ENCODE results near the gene ZBED4.

The ZBED4 gene

GRCh38 chr22:49906799-49907290 lies 53.2 kb downstream of the ZBED4 start:
- DNase-seq = no peak

- DNase-seq = no peak
These were observed 54.2 kb downstream of the ZBED4 start for GRCh38 chr22:49907807-49908206.

- DNase-seq = no peak
These were observed 56.0 kb downstream of the ZBED4 start for GRCh38 chr22:49909476-49910205.

GRCh38 chr22:49910229-49911155 lies 56.8 kb downstream of the ZBED4 start:
- DNase-seq = no peak

- DNase-seq = no peak
These were observed 58.4 kb downstream of the ZBED4 start for GRCh38 chr22:49911881-49912625.

- no peak for DNase-seq
These were observed 59.4 kb downstream of the ZBED4 start for GRCh38 chr22:49913026-49913425.

GRCh38 chr22:49913446-49913845 lies 59.8 kb downstream of the ZBED4 start:
- no peak for DNase-seq

- DNase-seq = no peak
These were observed 60.6 kb downstream of the ZBED4 start for GRCh38 chr22:49914256-49914655.

- no peak for DNase-seq
These were observed 62.0 kb downstream of the ZBED4 start for GRCh38 chr22:49915610-49916009.

GRCh38 chr22:49916831-49917230 lies 63.2 kb downstream of the ZBED4 start:
- DNase-seq = no peak

GRCh38 chr22:49917974-49918910 lies 64.6 kb downstream of the ZBED4 start, which contains the start of the genes ALG12 and CRELD2:
ALG12 (minus strand) TSS chr22:49918438; CDS start chr22:49913765, 4,673 bp downstream.
CRELD2 (plus strand) TSS chr22:49918634; CDS start chr22:49918770, 136 bp downstream.
- peak; percentile 96 for DNase-seq

GRCh38 chr22:49918911-49919881 lies 65.6 kb downstream of the ZBED4 start:
- DNase-seq = no peak

GRCh38 chr22:49920859-49921258 lies 67.2 kb downstream of the ZBED4 start:
- no peak for DNase-seq

GRCh38 chr22:49921508-49922278 lies 68.0 kb downstream of the ZBED4 start:
- DNase-seq = no peak

- no peak for DNase-seq
These were observed 68.8 kb downstream of the ZBED4 start for GRCh38 chr22:49922484-49922883.

GRCh38 chr22:49922926-49923325 lies 69.3 kb downstream of the ZBED4 start:
- no peak for DNase-seq

GRCh38 chr22:49923445-49923844 lies 69.8 kb downstream of the ZBED4 start:
- DNase-seq = no peak

- DNase-seq = no peak
These were observed 70.6 kb downstream of the ZBED4 start for GRCh38 chr22:49924113-49924833.
